ENCODE data around the gene AHI1. TPM values are rescaled to one million over a fixed set of nuclear protein-coding genes. Genes with fewer than 3 reads are reported as not detected.

Gene AHI1
- total and polyA plus RNA-seq, 10 of the 15 experiments (the other 5 are each of a cell fraction or from before 2014, with no cell fraction given): 3.2 to 9.5 (median 4.6) TPM

- Histone ChIP-seq H3K79me2 (ENCODE audit: control insufficient read depth, insufficient read depth, low read length) (no peaks in the 10 kb centered on the region), H3K27ac (ENCODE audit: control insufficient read depth, insufficient read depth) (no peak overlapping the region), H3K9me3 (replicated peaks; ENCODE audit: control insufficient read depth, insufficient read depth, low read length) (no peaks in the 10 kb centered on the region), H3K4me3 (no peak overlapping the region), H4K20me1 (ENCODE audit: control insufficient read depth, insufficient read depth) (no peaks in the 10 kb centered on the region), H3K4me2 (ENCODE audit: control insufficient read depth, insufficient read depth) (no peak overlapping the region), H3K4me1 (ENCODE audit: control insufficient read depth, insufficient read depth, low read length) (no peaks in the 10 kb centered on the region), H3K9ac (ENCODE audit: control insufficient read depth, insufficient read depth, low read length) (no peak overlapping the region), H3K36me3 (ENCODE audit: control insufficient read depth in 2 of 2, insufficient read depth in 2 of 2, low read length in 1 of 2) (no peaks in the 10 kb centered on the region), H3K27me3 (replicated peaks in 1 of 2; ENCODE audit: control insufficient read depth in 2 of 2, insufficient read depth in 2 of 2, low read length in 1 of 2) (no peaks in the 10 kb centered on the region; a peak in 1 of 4 replicates), H2AFZ (ENCODE audit: control insufficient read depth, low read depth, low read length) (no peak overlapping the region)
- FAIRE-seq: no peak
- intact Hi-C loops (cut with micrococcal nuclease; ENCODE audit: unreplicated experiment): loop anchor here (2.0 to 5.0 kb wide), 2 partner anchors 84 to 692 kb away; no protein-coding TSS in a partner anchor
- in situ Hi-C loops (cut with MboI): loop anchor here (5.0 to 10.0 kb wide), 2 partner anchors 377 to 690 kb away; no protein-coding TSS in a partner anchor
- BruUV-seq (replicated peaks): no TSS peak
- TF ChIP-seq TCF12 (IDR thresholded peaks at IDR 0.05; ENCODE audit: low read depth, low read length) (no peak), DPF2 (IDR thresholded peaks at IDR 0.05) (no peak), BCL3 (IDR thresholded peaks at IDR 0.05; ENCODE audit: borderline replicate concordance, insufficient read depth, low read depth, low read length, poor library complexity, severe bottlenecking) (no peak), RB1 (IDR thresholded peaks at IDR 0.05; ENCODE audit: borderline replicate concordance) (no peak), FOXM1 (IDR thresholded peaks at IDR 0.05; ENCODE audit: low read depth, low read length) (no peak), MEF2B (IDR thresholded peaks at IDR 0.05; ENCODE audit: partially characterized antibody, poor library complexity, severe bottlenecking) (no peak), EGR1 (IDR thresholded peaks at IDR 0.05; ENCODE audit: borderline replicate concordance in 1 of 2, low read depth in 2 of 2, low read length in 2 of 2) (no peak), MTA3 (IDR thresholded peaks at IDR 0.05; ENCODE audit: borderline replicate concordance, low read length) (no peak), HSF1 (IDR thresholded peaks at IDR 0.05; ENCODE audit: low read depth, low read length) (no peak)
- WGBS (ENCODE audit: insufficient coverage, insufficient replicate concordance, low lambda C conversion rate, missing lambda C conversion rate): 0% methylated on average over 3 of the region's 3 CpGs
- no peak for DNase-seq (ENCODE audit: low read depth, low spot score)
- POLR2A ChIA-PET: no interaction called here
- RAD21 ChIA-PET (ENCODE audit: unreplicated experiment): interaction anchor here (1.0 to 2.4 kb wide), 9 partner anchors 8 to 782 kb away, joined by 3 to 18 read pairs (median 6); no protein-coding TSS in a partner anchor
- SMC1A ChIA-PET (ENCODE audit: uncharacterized antibody, unreplicated experiment): interaction anchor here (0.9 to 3.7 kb wide), 19 partner anchors 10 to 692 kb away, joined by 3 to 32 read pairs (median 5); no protein-coding TSS in a partner anchor
- CTCF ChIA-PET: interaction anchor here (0.7 to 4.6 kb wide), 26 partner anchors 8 to 783 kb away, joined by 3 to 84 read pairs (median 4); no protein-coding TSS in a partner anchor
- no peak for ATAC-seq
These were observed 37.3 kb upstream of the AHI1 start for GRCh38 chr6:135534773-135535380.

Measured in GM12878 (cell line).